Tibial artery (tissue), 4 donors: Measurements from ENCODE around the gene KCNG1.

Experiments used
- DNase-seq, 2 donors: peaks; one replicate each; pipeline ENCODE4 v3.0.0-alpha.2; 2019
- H3K27ac ChIP-seq, 2 donors: fragments of 200-600 bp; sonication (generic) in 1 of 2; 1 replicate in 1 of 2; 2 replicates in 1 of 2; pipeline ENCODE4 v1.5.1; 2018 to 2019; ENCODE audit warnings: mild to moderate bottlenecking in 1 of 2
- H3K27me3 ChIP-seq, 2 donors: fragments of 200-600 bp; sonication (generic) in 1 of 2; one replicate each; pipeline versions ENCODE4 v1.5.1 to v1.6.0; 2016 to 2019
- H3K36me3 ChIP-seq, 3 donors: fragments of 200-600 bp; sonication (generic) in 2 of 3; one replicate each; pipeline ENCODE4 v1.5.1; 2016 to 2019; ENCODE audit warnings: mild to moderate bottlenecking in 2 of 3
- H3K4me1 ChIP-seq, 4 donors: fragments of 200-600 bp; sonication (generic) in 2 of 4; 1 replicate in 3 of 4; 2 replicates in 1 of 4; pipeline ENCODE4 v1.5.1; 2016 to 2019
- H3K4me3 ChIP-seq, 2 donors: fragments of 200-600 bp; sonication (generic) in 1 of 2; 1 replicate in 1 of 2; 2 replicates in 1 of 2; pipeline ENCODE4 v1.5.1; 2018 to 2019; ENCODE audit warnings: mild to moderate bottlenecking in 2 of 2
- H3K9me3 ChIP-seq, 3 donors: fragments of 200-600 bp; sonication (generic) in 1 of 3; one replicate each; pipeline ENCODE4 v1.5.1; 2016 to 2019
- CTCF ChIP-seq, 2 experiments: fragments of 200-600 bp in 1 of 2; fragments of 450-650 bp in 1 of 2; IDR thresholded peaks; one replicate each; pipeline ENCODE4 v1.5.1; 2017 to 2019; ENCODE audit warnings: antibody characterized with exemption in 2 of 2, mild to moderate bottlenecking in 1 of 2, moderate library complexity in 1 of 2
- intact Hi-C: fragments of 100-400 bp; cut with DNase I; formaldehyde crosslinking; loops from one replicate; pipeline ENCODE4 v1.15.0; 2023; ENCODE audit warnings: low total_unique reads

Gene KCNG1

GRCh38 chr20:51014797-51015722 is 7.8 kb downstream of the KCNG1 start:
- Histone ChIP-seq H3K36me3 (no peaks in the 10 kb centered on the region), H3K4me3 (no peak overlapping the region), H3K27ac (no peak overlapping the region), H3K9me3 (no peaks in the 10 kb centered on the region), H3K27me3 (peaks cover 0 to 29% of the 10 kb centered on the region in 2 donors), H3K4me1 (no peaks in the 10 kb centered on the region)
- DNase-seq: no peak
- TF ChIP-seq CTCF (IDR thresholded peaks at IDR 0.05): peak; percentile 14 to 28
- intact Hi-C loops: no loop called here

- Histone ChIP-seq H3K27ac (no peak overlapping the region), H3K4me3 (no peak overlapping the region), H3K9me3 (no peaks in the 10 kb centered on the region), H3K4me1 (no peaks in the 10 kb centered on the region), H3K27me3 (peaks cover 0 to 30% of the 10 kb centered on the region in 2 donors), H3K36me3 (no peaks in the 10 kb centered on the region)
- TF ChIP-seq CTCF (IDR thresholded peaks at IDR 0.05): no peak
- intact Hi-C loops: no loop called here
- no peak for DNase-seq
Observed at GRCh38 chr20:51013577-51014330, 9.2 kb downstream of the KCNG1 start.

- intact Hi-C loops: no loop called here
- no peak for DNase-seq
- no peak overlapping the region for H3K27ac ChIP-seq
- TF ChIP-seq CTCF (IDR thresholded peaks at IDR 0.05): no peak
- H3K27me3 ChIP-seq: peaks cover 0 to 30% of the 10 kb centered on the region in 2 donors
- no peak overlapping the region for H3K4me3 ChIP-seq
- H3K4me1 ChIP-seq: no peaks in the 10 kb centered on the region
- H3K36me3 ChIP-seq: no peaks in the 10 kb centered on the region
- H3K9me3 ChIP-seq: no peaks in the 10 kb centered on the region
Observed at GRCh38 chr20:51012357-51012756, 10.6 kb downstream of the KCNG1 start.

GRCh38 chr20:51011479-51011878 is 11.4 kb downstream of the KCNG1 start:
- no peak for TF ChIP-seq CTCF (IDR thresholded peaks at IDR 0.05)
- no peak for DNase-seq
- peaks cover 0 to 30% of the 10 kb centered on the region in 2 donors for H3K27me3 ChIP-seq
- H3K4me3 ChIP-seq: no peak overlapping the region
- H3K9me3 ChIP-seq: no peaks in the 10 kb centered on the region
- H3K36me3 ChIP-seq: no peaks in the 10 kb centered on the region
- H3K27ac ChIP-seq: no peak overlapping the region
- no peaks in the 10 kb centered on the region for H3K4me1 ChIP-seq
- intact Hi-C loops: no loop called here

- Histone ChIP-seq H3K27ac (no peak overlapping the region), H3K9me3 (no peaks in the 10 kb centered on the region), H3K27me3 (peaks cover 0 to 30% of the 10 kb centered on the region in 2 donors), H3K4me1 (no peaks in the 10 kb centered on the region), H3K36me3 (no peaks in the 10 kb centered on the region), H3K4me3 (no peak overlapping the region)
- TF ChIP-seq CTCF (IDR thresholded peaks at IDR 0.05): no peak
- no peak for DNase-seq
- intact Hi-C loops: no loop called here
Observed at GRCh38 chr20:51010932-51011331, 12.0 kb downstream of the KCNG1 start.
